HCT116 (cell line): ENCODE measurements around the gene NOTO. TPM values are rescaled to one million over a fixed set of nuclear protein-coding genes. Genes with fewer than 3 reads are reported as not detected.

ENCODE experiments used
- ATAC-seq: fragments of 200-7000 bp; cut with Tn5 transposase; 2 replicates; pipeline ENCODE4 v1.9.1; 2020; ENCODE audit warnings: mild to moderate bottlenecking, moderate library complexity
- BruUV-seq: library from RNA; stranded (reverse); fragments of 400-500 nt; replicated peaks from 2 replicates; lab custom pipeline; 2021; lab: Mats Ljungman, UMichigan
- CTCF ChIA-PET: fragments of 300-600 bp; sonication (Branson Sonifier 250); formaldehyde crosslinking; loops from one replicate; lab custom pipeline; 2021; ENCODE audit warnings: antibody characterized with exemption; lab: Charles Lee
- POLR2A ChIA-PET: fragments of 300-600, 350-600 bp; sonication (Branson Sonifier 250); formaldehyde crosslinking; loops from one replicate; lab custom pipeline; 2021; ENCODE audit warnings: antibody characterized with exemption; lab: Charles Lee
- RAD21 ChIA-PET, 2 experiments: fragments of 300-600 bp; sonication (Branson Sonifier 250); formaldehyde crosslinking; loops; one replicate each; lab custom pipeline; 2023; ENCODE audit warnings: low total read pairs in 2 of 2; ENCODE audit not compliant: uncharacterized antibody in 2 of 2, unreplicated experiment in 2 of 2, low non-redundant PET in 1 of 2; lab: Charles Lee
- DNase-seq: peaks from one replicate; pipeline ENCODE4 v3.0.0-alpha.2; 2010; ENCODE audit warnings: low read depth, low spot score
- H2AFZ ChIP-seq: fragments of 200-600 bp; shearing (Covaris generic), sonication (generic); 2 replicates; pipeline ENCODE4 v1.6.1; 2017; ENCODE audit warnings: low read depth, mixed run types, mixed read lengths, antibody characterized with exemption, low read length; ENCODE audit not compliant: poor library complexity, severe bottlenecking
- H3K27ac ChIP-seq: 2 replicates; pipeline ENCODE4 v1.5.1; 2012; ENCODE audit warnings: low read depth, low read length
- H3K27me3 ChIP-seq: fragments of 200-600 bp; sonication (generic); 2 replicates; pipeline ENCODE4 v1.6.1; 2016; ENCODE audit warnings: mixed run types, low read length, mixed read lengths; ENCODE audit not compliant: insufficient read depth
- H3K36me3 ChIP-seq, 2 experiments: fragments of 200-500 bp in 1 of 2; fragments of 200-600 bp in 1 of 2; sonication (Bioruptor generic) in 1 of 2; sonication (generic) in 1 of 2; 2 replicates each; pipeline versions ENCODE4 v1.5.1 to v1.6.1; 2014 to 2016; ENCODE audit warnings: low read length in 2 of 2, inconsistent platforms in 1 of 2, mixed read lengths in 1 of 2, mixed run types in 1 of 2; ENCODE audit not compliant: insufficient read depth in 2 of 2, control insufficient read depth in 1 of 2
- H3K4me1 ChIP-seq, 2 experiments: fragments of 200-600 bp in 1 of 2; sonication (generic) in 1 of 2; 2 replicates each; pipeline versions ENCODE4 v1.5.1 to v1.6.1; 2012 to 2017; ENCODE audit warnings: low read length in 2 of 2, inconsistent platforms in 1 of 2, mild to moderate bottlenecking in 1 of 2, mixed read lengths in 1 of 2, mixed run types in 1 of 2, moderate library complexity in 1 of 2; ENCODE audit not compliant: insufficient read depth in 2 of 2, control insufficient read depth in 1 of 2
- H3K4me2 ChIP-seq: fragments of 200-600 bp; sonication (generic); 2 replicates; pipeline ENCODE4 v1.6.1; 2017; ENCODE audit warnings: mixed run types, low read length, mixed read lengths
- H3K4me3 ChIP-seq, 2 experiments: fragments of 200-600 bp in 1 of 2; sonication (generic) in 1 of 2; replicated peaks in 1 of 2; 2 replicates each; pipeline ENCODE4 v1.5.1; 2011 to 2016; ENCODE audit warnings: low read length in 2 of 2, control low read depth in 1 of 2, low read depth in 1 of 2, mild to moderate bottlenecking in 1 of 2, mixed read lengths in 1 of 2, mixed run types in 1 of 2
- H3K79me2 ChIP-seq: fragments of 200-600 bp; sonication (generic); 2 replicates; pipeline ENCODE4 v1.6.1; 2017; ENCODE audit warnings: mild to moderate bottlenecking, mixed run types, low read length, moderate library complexity, mixed read lengths; ENCODE audit not compliant: insufficient read depth
- H3K9ac ChIP-seq: fragments of 200-600 bp; sonication (generic); 2 replicates; pipeline ENCODE4 v1.6.1; 2016; ENCODE audit warnings: low read length, mixed read lengths
- H3K9me2 ChIP-seq: fragments of 200-600 bp; sonication (generic), shearing (Covaris generic); 2 replicates; pipeline ENCODE4 v1.6.1; 2017; ENCODE audit warnings: mixed run types, mild to moderate bottlenecking, moderate library complexity; ENCODE audit not compliant: insufficient read depth
- H3K9me3 ChIP-seq, 2 experiments: fragments of 200-500 bp in 1 of 2; fragments of 200-600 bp in 1 of 2; sonication (Bioruptor generic) in 1 of 2; sonication (generic) in 1 of 2; 2 replicates each; pipeline ENCODE4 v1.6.1; 2014 to 2017; ENCODE audit warnings: low read length in 2 of 2, mixed read lengths in 2 of 2, inconsistent platforms in 1 of 2, low read depth in 1 of 2, mild to moderate bottlenecking in 1 of 2, mixed run types in 1 of 2, moderate library complexity in 1 of 2; ENCODE audit not compliant: control insufficient read depth in 1 of 2, insufficient read depth in 1 of 2
- H4K20me1 ChIP-seq: fragments of 200-600 bp; sonication (generic), shearing (Covaris generic); 2 replicates; pipeline ENCODE4 v1.6.1; 2017; ENCODE audit warnings: mixed run types, mild to moderate bottlenecking, moderate library complexity; ENCODE audit not compliant: insufficient read depth
- CBX3 ChIP-seq: IDR thresholded peaks from 2 replicates; pipeline ENCODE4 v1.6.1; 2012; ENCODE audit warnings: low read depth
- CEBPB ChIP-seq: IDR thresholded peaks from 2 replicates; pipeline ENCODE4 v1.6.1; 2012; ENCODE audit warnings: low read depth
- EGR1 ChIP-seq: IDR thresholded peaks from 2 replicates; pipeline ENCODE4 v1.6.1; 2012; ENCODE audit warnings: low read depth
- FOSL1 ChIP-seq: IDR thresholded peaks from 2 replicates; pipeline ENCODE4 v1.6.1; 2012; ENCODE audit warnings: low read depth
- JUND ChIP-seq: IDR thresholded peaks from 2 replicates; pipeline ENCODE4 v1.6.1; 2012
- intact Hi-C: fragments of 100-400 bp; cut with micrococcal nuclease; formaldehyde crosslinking; loops from 2 replicates; pipeline ENCODE4 v1.10.0; 2022
- total RNA-seq: library from RNA; stranded (reverse); gene quantifications from one replicate; pipeline ENCODE4 v1.2.1, GENCODE V29; 2021; ENCODE audit not compliant: unreplicated experiment
- TF ChIP-seq, protein P1 (sequence below): IDR thresholded peaks from 2 replicates; pipeline ENCODE4 v1.6.1; 2012

NOTO gene
- total RNA-seq, 1 experiment from 2014 or later: not detected

DNA sequence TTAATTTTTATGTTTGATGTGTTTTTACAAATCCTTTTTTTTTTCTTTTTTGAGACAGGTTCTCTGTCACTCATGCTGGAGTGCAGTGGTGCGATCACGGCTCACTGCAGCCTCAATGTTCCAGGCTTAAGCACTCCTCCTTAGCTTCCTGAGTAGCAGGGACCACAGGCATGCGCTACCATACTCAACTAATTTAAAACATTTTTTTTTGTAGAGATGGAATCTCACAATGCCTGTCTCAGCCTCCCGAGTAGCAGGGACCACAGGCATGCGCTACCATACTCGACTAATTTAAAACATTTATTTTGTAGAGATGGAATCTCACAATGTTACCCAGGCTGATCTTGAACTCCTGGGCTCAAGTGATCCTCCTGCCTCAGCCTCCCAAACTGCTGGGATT is 3.2 kb downstream of the NOTO start:
- intact Hi-C loops: no loop called here
- ChIA-PET CTCF (no interaction called here), POLR2A (interaction anchor here (0.9 kb wide), 1 partner anchor 28 kb away, joined by 3 read pairs; the partner anchor contains the start of gene PRADC1), RAD21 (no interaction called here)
- H3K27ac ChIP-seq: no peak overlapping the region
- BruUV-seq: no TSS peak
- H3K9me3 ChIP-seq: no peaks in the 10 kb centered on the region
- H3K27me3 ChIP-seq: no peaks in the 10 kb centered on the region
- ATAC-seq: no peak
- H3K4me3 ChIP-seq: no peak overlapping the region
- H3K9me2 ChIP-seq: no peaks in the 10 kb centered on the region
- peaks cover 0 to 5% of the 10 kb centered on the region in 2 experiments; a peak in 2 of 4 replicates for H3K4me1 ChIP-seq
- TF ChIP-seq, protein P1, sequence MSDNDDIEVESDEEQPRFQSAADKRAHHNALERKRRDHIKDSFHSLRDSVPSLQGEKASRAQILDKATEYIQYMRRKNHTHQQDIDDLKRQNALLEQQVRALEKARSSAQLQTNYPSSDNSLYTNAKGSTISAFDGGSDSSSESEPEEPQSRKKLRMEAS: no peak
- TF ChIP-seq CEBPB (no peak), FOSL1 (no peak), EGR1 (no peak), JUND (no peak), CBX3 (no peak)
- no peaks in the 10 kb centered on the region for H3K79me2 ChIP-seq
- H3K4me2 ChIP-seq: no peak overlapping the region
- no peak overlapping the region for H3K9ac ChIP-seq
- H4K20me1 ChIP-seq: no peaks in the 10 kb centered on the region
- no peak overlapping the region for H2AFZ ChIP-seq
- no peaks in the 10 kb centered on the region for H3K36me3 ChIP-seq
- DNase-seq: no peak

DNA sequence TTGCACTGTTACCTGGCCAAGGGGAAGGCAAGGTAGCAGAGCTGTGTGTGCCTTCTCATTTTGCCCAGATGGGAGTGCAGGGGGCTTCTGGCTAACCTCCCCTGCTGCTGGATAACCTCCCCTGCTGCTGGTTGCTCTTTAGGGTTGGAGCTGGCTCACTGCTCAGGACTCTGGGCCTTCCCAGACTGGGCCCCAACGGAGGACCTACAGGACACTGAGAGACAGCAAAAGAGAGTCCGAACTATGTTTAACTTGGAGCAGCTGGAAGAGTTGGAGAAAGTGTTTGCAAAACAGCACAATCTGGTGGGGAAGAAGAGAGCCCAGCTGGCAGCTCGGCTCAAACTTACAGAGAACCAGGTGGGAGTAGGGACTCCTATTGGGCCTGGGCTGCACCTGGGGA is 5.9 kb downstream of the NOTO start:
- ATAC-seq: no peak
- intact Hi-C loops: no loop called here
- ChIA-PET CTCF (no interaction called here), RAD21 (no interaction called here), POLR2A (no interaction called here)
- no peak for TF ChIP-seq FOSL1
- no peak for DNase-seq
- H3K4me3 ChIP-seq: no peak overlapping the region
- H3K27ac ChIP-seq: no peak overlapping the region
- H3K79me2 ChIP-seq: no peaks in the 10 kb centered on the region
- no peaks in the 10 kb centered on the region for H4K20me1 ChIP-seq
- no peaks in the 10 kb centered on the region for H3K27me3 ChIP-seq
- no peak overlapping the region for H3K4me2 ChIP-seq
- H3K36me3 ChIP-seq: no peaks in the 10 kb centered on the region
- no peaks in the 10 kb centered on the region for H3K9me3 ChIP-seq
- no TSS peak for BruUV-seq
- peaks cover 0 to 17% of the 10 kb centered on the region in 2 experiments; a peak in 3 of 4 replicates for H3K4me1 ChIP-seq
- no peaks in the 10 kb centered on the region for H3K9me2 ChIP-seq
- H3K9ac ChIP-seq: no peak overlapping the region
- no peak overlapping the region for H2AFZ ChIP-seq
